ENCODE measurements around the gene S100P.
"Not testable (repeated sequence)": the region's sequence is repeated elsewhere in the genome, so short reads cannot be mapped to it uniquely, and the experiment has no call there.

The S100P gene

DNA sequence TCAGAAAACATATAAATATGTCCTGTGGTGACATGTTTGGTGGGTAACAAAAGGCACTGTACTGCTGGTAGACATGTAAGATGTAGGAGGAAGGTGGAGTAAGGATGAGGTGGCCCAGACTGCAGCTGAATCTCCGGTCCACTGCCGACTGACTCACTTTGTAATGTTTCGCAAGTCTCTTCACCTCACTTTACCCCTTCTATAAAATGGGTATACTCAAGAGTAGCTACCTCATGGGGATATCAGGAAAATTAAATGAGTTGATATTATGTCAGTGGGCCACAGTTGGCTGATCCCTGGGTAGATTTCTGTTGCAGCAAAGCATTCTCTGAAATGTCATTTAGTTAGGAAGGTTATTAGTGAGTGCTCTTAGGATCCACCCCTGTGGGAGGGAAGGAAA is 31.1 kb upstream of the S100P start:
- Mint-ChIP-seq H3K27ac (no peak overlapping the region), H3K9me3 (no peaks in the 10 kb centered on the region), H3K27me3 (ENCODE audit: low read depth) (peaks cover 47% of the 10 kb centered on the region), H3K4me3 (no peak overlapping the region), H3K36me3 (ENCODE audit: low read depth) (no peaks in the 10 kb centered on the region), H3K4me1 (ENCODE audit: low read depth) (peaks cover 2% of the 10 kb centered on the region)
- DNase-seq (ENCODE audit: low spot score) = no peak

DNA sequence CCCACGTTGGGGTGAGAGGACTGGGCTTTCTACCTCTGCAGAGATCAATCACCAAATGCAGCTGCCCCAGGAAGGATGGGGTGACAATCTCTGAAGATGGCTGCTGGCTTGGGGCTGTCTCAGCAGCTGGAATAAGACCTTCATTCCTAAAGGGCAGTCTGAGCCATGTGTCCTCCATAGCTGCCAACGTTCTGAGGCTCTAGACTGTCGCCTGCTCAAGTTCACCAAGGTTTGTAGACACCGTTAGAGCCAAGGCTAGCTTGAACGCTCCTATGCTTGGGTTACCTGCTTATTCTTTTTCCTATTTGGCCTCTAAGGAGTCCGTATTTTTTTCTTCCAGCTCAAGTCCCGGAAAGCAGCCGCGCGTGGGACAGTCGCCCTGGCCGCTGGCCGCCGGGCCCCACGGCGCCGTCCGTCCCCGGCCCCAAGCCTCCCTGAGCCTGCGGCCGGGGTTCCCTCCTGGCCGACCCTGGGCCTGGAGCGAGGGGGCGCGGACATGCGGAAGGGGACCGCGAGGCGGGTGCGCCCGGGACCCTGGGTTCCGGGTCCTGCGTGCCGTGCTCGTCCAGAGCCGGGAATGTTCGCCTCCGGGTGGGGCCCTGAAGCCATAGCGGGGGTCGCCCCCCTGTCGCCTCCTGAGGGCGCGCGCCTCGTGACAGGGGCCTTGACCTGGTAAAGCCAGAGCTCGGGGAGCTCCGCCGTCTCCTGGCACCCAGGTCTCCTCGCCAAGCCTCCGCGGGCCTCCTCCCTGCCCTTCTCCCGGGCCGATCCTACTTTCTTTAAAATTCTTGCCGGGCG is 29.9 kb upstream of the S100P start:
- Mint-ChIP-seq H3K4me3 (peak overlapping the region; percentile 27), H3K36me3 (ENCODE audit: low read depth) (no peaks in the 10 kb centered on the region), H3K27me3 (ENCODE audit: low read depth) (peaks cover 42% of the 10 kb centered on the region), H3K4me1 (ENCODE audit: low read depth) (peaks cover 2% of the 10 kb centered on the region), H3K27ac (no peak overlapping the region), H3K9me3 (no peaks in the 10 kb centered on the region)
- DNase-seq (ENCODE audit: low spot score) = no peak

- Mint-ChIP-seq H3K27me3 (ENCODE audit: low read depth) (peaks cover 32% of the 10 kb centered on the region), H3K9me3 (no peaks in the 10 kb centered on the region), H3K27ac (no peak overlapping the region), H3K36me3 (ENCODE audit: low read depth) (no peaks in the 10 kb centered on the region), H3K4me1 (ENCODE audit: low read depth) (no peaks in the 10 kb centered on the region), H3K4me3 (no peak overlapping the region)
- DNase-seq (ENCODE audit: low spot score) = no peak
Measured at GRCh38 chr4:6665320-6665654, 28.4 kb upstream of the S100P start.

GRCh38 chr4:6668391-6668790 is 25.3 kb upstream of the S100P start:
- no peak overlapping the region for H3K27ac Mint-ChIP-seq
- H3K4me3 Mint-ChIP-seq = no peak overlapping the region
- no peaks in the 10 kb centered on the region for H3K9me3 Mint-ChIP-seq
- H3K4me1 Mint-ChIP-seq (ENCODE audit: low read depth) = peaks cover 3% of the 10 kb centered on the region
- peaks cover 1% of the 10 kb centered on the region for H3K36me3 Mint-ChIP-seq (ENCODE audit: low read depth)
- no peak for DNase-seq (ENCODE audit: low spot score)
- H3K27me3 Mint-ChIP-seq (ENCODE audit: low read depth) = peaks cover 6% of the 10 kb centered on the region

DNA sequence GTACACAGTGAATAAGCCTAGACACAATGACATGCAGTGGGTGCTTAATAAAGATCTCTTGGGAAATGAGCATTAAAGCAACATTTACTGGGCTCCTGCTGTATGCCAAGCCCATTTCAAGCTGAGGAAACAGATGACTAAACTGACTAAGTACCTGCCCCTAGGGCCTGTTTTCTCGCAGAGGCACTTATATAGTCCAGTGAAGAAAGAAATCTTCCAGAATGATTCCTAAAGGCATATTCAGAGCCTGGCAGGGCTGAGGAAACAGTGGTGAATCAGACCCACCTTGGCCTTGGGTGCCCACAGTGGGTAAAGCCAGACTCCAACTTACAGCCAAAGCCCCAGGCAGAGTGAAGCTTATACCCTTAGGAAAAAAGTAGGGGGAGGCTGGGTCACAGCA is 22.0 kb upstream of the S100P start:
- DNase-seq (ENCODE audit: low spot score) = no peak
- no peaks in the 10 kb centered on the region for H3K9me3 Mint-ChIP-seq
- no peak overlapping the region for H3K4me3 Mint-ChIP-seq
- H3K27ac Mint-ChIP-seq = no peak overlapping the region
- peaks cover 29% of the 10 kb centered on the region for H3K4me1 Mint-ChIP-seq (ENCODE audit: low read depth)
- H3K27me3 Mint-ChIP-seq (ENCODE audit: low read depth) = no peaks in the 10 kb centered on the region
- H3K36me3 Mint-ChIP-seq (ENCODE audit: low read depth) = peaks cover 23% of the 10 kb centered on the region

- Mint-ChIP-seq H3K36me3 (ENCODE audit: low read depth) (peaks cover 27% of the 10 kb centered on the region), H3K4me3 (no peak overlapping the region), H3K4me1 (ENCODE audit: low read depth) (peaks cover 33% of the 10 kb centered on the region), H3K27ac (no peak overlapping the region), H3K9me3 (no peaks in the 10 kb centered on the region), H3K27me3 (ENCODE audit: low read depth) (no peaks in the 10 kb centered on the region)
- DNase-seq (ENCODE audit: low spot score) = no peak
Measured at GRCh38 chr4:6672131-6672530, 21.5 kb upstream of the S100P start.

- H3K4me3 Mint-ChIP-seq; DNase-seq (ENCODE audit: low spot score); H3K27me3 Mint-ChIP-seq (ENCODE audit: low read depth); H3K27ac Mint-ChIP-seq; H3K9me3 Mint-ChIP-seq: not testable (repeated sequence)
- Mint-ChIP-seq H3K36me3 (ENCODE audit: low read depth) (peaks cover 32% of the 10 kb centered on the region), H3K4me1 (ENCODE audit: low read depth) (peaks cover 38% of the 10 kb centered on the region)
Measured at GRCh38 chr4:6672541-6673190, 21.0 kb upstream of the S100P start.

- peak overlapping the region; percentile 99 for H3K27ac Mint-ChIP-seq
- peak overlapping the region; percentile 93 for H3K4me3 Mint-ChIP-seq
- H3K9me3 Mint-ChIP-seq; H3K27me3 Mint-ChIP-seq (ENCODE audit: low read depth): not testable (repeated sequence)
- H3K36me3 Mint-ChIP-seq (ENCODE audit: low read depth) = peaks cover 35% of the 10 kb centered on the region
- peak; percentile 61 for DNase-seq (ENCODE audit: low spot score)
- peaks cover 39% of the 10 kb centered on the region for H3K4me1 Mint-ChIP-seq (ENCODE audit: low read depth)
Measured at GRCh38 chr4:6673191-6673659, 20.5 kb upstream of the S100P start.

DNA sequence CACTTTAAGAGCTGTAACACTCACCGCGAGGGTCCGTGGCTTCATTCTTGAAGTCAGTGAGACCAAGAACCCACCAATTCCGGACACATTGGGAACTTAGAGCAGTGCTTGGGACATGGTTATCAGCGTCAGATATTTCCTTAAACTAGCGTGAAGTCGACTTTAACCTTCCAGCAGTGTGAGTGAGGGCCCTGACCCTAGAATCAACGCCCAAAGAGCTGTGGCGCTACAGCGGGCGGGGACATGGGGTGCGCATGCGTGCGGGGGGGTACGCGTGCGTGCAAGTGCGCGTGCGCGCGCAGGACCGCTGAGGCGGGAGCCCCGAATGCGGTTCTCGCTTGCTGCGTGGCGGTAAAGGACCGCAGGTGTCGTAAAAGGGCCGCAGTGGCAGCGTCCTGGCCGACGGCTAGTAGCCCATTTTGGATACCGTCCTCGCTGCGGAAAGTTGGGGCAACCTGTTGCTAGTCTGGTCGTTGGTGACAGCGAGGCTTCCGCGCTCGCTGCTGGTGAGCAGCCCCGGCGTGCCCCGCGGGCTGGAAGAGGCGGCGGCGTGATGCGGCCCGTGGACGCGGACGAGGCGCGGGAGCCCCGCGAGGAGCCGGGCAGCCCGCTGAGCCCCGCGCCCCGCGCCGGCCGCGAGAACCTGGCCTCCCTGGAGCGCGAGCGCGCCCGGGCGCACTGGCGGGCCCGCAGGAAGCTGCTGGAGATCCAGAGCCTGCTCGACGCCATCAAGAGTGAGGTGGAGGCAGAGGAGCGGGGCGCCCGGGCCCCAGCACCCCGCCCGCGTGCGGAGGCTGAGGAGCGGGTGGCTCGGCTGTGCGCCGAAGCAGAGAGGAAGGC is 19.8 kb upstream of the S100P start:
- Mint-ChIP-seq H3K27me3 (ENCODE audit: low read depth) (no peaks in the 10 kb centered on the region), H3K4me3 (peak overlapping the region; percentile 93), H3K27ac (peak overlapping the region; percentile 99), H3K4me1 (ENCODE audit: low read depth) (peaks cover 44% of the 10 kb centered on the region), H3K9me3 (no peaks in the 10 kb centered on the region), H3K36me3 (ENCODE audit: low read depth) (peaks cover 42% of the 10 kb centered on the region)
- DNase-seq (ENCODE audit: low spot score) = peak; percentile 95

- DNase-seq (ENCODE audit: low spot score) = peak; percentile 64
- Mint-ChIP-seq H3K4me1 (ENCODE audit: low read depth) (peaks cover 46% of the 10 kb centered on the region), H3K9me3 (no peaks in the 10 kb centered on the region), H3K36me3 (ENCODE audit: low read depth) (peaks cover 48% of the 10 kb centered on the region), H3K27ac (peak overlapping the region; percentile 92), H3K27me3 (ENCODE audit: low read depth) (no peaks in the 10 kb centered on the region), H3K4me3 (peak overlapping the region; percentile 93)
Measured at GRCh38 chr4:6674500-6675149, 19.1 kb upstream of the S100P start.

DNA sequence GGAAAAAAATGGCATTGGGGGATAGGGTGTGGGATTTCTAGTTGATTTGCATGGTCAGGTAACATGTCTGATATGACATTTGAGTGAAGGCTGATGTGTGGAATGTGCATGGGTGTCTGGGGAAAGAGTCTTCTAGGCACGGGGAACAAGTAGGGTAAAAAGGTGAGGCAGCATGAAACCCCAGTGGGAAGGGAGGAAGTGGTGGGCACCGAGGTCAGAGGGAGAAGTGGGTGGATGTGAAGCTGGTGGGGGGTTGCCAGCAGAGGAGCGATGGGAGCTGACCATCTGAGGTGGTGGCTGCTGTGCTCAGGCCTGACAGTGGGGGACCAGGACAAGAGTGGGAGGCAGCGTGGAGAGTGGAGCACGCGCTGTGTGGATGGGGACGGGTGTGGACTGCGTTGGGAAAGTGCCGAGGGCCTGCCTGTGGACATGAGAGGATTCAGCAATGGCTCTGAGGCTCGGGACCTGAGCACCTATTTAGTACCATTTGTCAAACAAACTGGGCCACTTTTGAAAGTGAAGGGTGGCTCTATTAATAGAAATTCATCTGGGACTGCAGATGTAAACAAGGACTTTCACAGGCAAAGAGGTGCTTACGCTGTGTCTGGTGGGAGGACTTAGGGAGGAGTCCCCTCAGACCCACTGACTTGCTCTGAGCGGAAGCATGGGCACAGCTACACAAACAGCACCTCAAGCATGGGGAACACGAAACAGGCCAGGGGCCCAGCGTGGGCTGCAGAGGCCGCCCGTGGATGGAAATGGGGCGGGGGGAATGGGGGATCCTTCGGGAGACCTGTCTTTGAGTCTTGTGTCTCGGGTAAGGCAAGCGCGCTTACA is 16.7 kb upstream of the S100P start:
- Mint-ChIP-seq H3K9me3 (no peaks in the 10 kb centered on the region), H3K4me1 (ENCODE audit: low read depth) (peaks cover 52% of the 10 kb centered on the region), H3K4me3 (peak overlapping the region; percentile 93), H3K27ac (peak overlapping the region; percentile 61), H3K27me3 (ENCODE audit: low read depth) (no peaks in the 10 kb centered on the region), H3K36me3 (ENCODE audit: low read depth) (peaks cover 67% of the 10 kb centered on the region)
- DNase-seq (ENCODE audit: low spot score) = no peak

DNA sequence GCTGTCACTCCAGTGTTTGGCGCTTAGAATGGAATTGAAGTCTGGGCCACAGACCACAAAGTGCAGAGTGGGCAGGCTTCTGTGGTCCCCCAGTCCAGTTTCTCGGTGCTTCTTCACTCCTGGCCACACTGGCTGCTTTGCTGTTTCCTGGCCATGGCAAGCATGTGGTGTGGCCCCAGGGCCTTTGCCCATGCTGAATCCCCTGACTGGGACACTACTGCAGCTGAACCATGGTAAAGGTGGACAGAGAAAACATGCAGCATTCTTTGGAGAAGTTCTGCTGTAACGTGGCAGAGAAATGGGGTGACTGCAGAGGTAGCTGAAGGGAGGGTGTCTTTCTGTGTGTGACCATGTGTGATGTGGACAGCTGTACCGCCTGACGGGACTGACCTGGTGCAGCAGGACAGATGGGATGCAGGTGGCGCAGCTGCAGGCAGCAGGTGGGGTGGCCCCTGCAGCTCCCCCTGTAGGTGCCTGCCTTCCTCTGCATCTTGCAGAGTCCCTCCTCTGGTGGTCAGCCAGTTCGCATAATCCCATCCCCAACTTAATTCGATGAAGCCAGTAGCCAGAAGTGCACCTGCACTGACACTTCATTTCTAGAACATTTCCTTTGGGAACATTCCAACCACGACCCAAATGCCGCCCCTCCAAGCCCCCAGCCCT is 13.2 kb upstream of the S100P start:
- Mint-ChIP-seq H3K27me3 (ENCODE audit: low read depth) (no peaks in the 10 kb centered on the region), H3K9me3 (no peaks in the 10 kb centered on the region), H3K27ac (peak overlapping the region; percentile 45), H3K4me3 (no peak overlapping the region), H3K4me1 (ENCODE audit: low read depth) (peaks cover 35% of the 10 kb centered on the region), H3K36me3 (ENCODE audit: low read depth) (peaks cover 62% of the 10 kb centered on the region)
- no peak for DNase-seq (ENCODE audit: low spot score)
